T-cell (primary cell): Measurements from ENCODE around the gene TPST2. TPM values are rescaled to one million over a fixed set of nuclear protein-coding genes. Genes with fewer than 3 reads are reported as not detected.

Source experiments
- ATAC-seq, 4 experiments: fragments of 200-7000 bp in 3 of 4; fragments of 150-1000 bp in 1 of 4; cut with Tn5 transposase; replicated peaks in 1 of 4; 1 replicate in 3 of 4; 2 replicates in 1 of 4; pipeline ENCODE4 v1.10.0; 2021; ENCODE audit warnings: moderate library complexity in 3 of 4, mild to moderate bottlenecking in 2 of 4, moderate number of reproducible peaks in 1 of 4
- CTCF ChIA-PET, 2 donors: fragments of 300-600 bp; sonication (Branson Sonifier 250); formaldehyde crosslinking; loops; one replicate each; lab custom pipeline; 2022; ENCODE audit warnings: antibody characterized with exemption in 2 of 2; lab: Charles Lee
- POLR2A ChIA-PET, 2 donors: fragments of 300-600 bp; sonication (Branson Sonifier 250); formaldehyde crosslinking; loops; one replicate each; lab custom pipeline; 2022; ENCODE audit warnings: antibody characterized with exemption in 2 of 2; lab: Charles Lee
- DNase-seq, 35 experiments: peaks; one replicate each; pipeline versions ENCODE4 v3.0.0 to v3.0.0-alpha.2; 2013 to 2023
- H3K27ac ChIP-seq: one replicate; pipeline ENCODE4 v1.5.1; 2013; ENCODE audit warnings: low read length
- H3K27me3 ChIP-seq, 2 experiments: replicated peaks in 1 of 2; 1 replicate in 1 of 2; 2 replicates in 1 of 2; pipeline versions ENCODE4 v1.6.1 to v1.7.0; 2013; ENCODE audit warnings: low read length in 1 of 2, mixed read lengths in 1 of 2; ENCODE audit not compliant: control insufficient read depth in 2 of 2, insufficient read depth in 2 of 2; ENCODE audit errors: extremely low read depth in 1 of 2
- H3K36me3 ChIP-seq, 2 donors: 1 replicate in 1 of 2; 2 replicates in 1 of 2; pipeline versions ENCODE4 v1.6.1 to v1.7.0; 2013; ENCODE audit warnings: low read length in 1 of 2; ENCODE audit not compliant: control insufficient read depth in 2 of 2, insufficient read depth in 1 of 2; ENCODE audit errors: extremely low read depth in 1 of 2
- H3K4me1 ChIP-seq, 2 experiments: 1 replicate in 1 of 2; 2 replicates in 1 of 2; pipeline versions ENCODE4 v1.6.1 to v1.7.0; 2013; ENCODE audit warnings: low read length in 2 of 2, mixed read lengths in 1 of 2; ENCODE audit not compliant: insufficient read depth in 2 of 2, control insufficient read depth in 1 of 2; ENCODE audit errors: extremely low read depth in 1 of 2
- H3K4me3 ChIP-seq, 2 donors: 1 replicate in 1 of 2; 2 replicates in 1 of 2; pipeline versions ENCODE4 v1.5.1 to v1.7.0; 2013; ENCODE audit warnings: mild to moderate bottlenecking in 2 of 2, low read length in 1 of 2, moderate library complexity in 1 of 2; ENCODE audit not compliant: control insufficient read depth in 1 of 2; ENCODE audit errors: extremely low read depth in 1 of 2
- H3K9me3 ChIP-seq: 2 replicates; pipeline ENCODE4 v1.7.0; 2013
- H3K27ac Mint-ChIP-seq, 2 donors: one replicate each; pipeline ENCODE4 v1.8.0; 2020 to 2021; ENCODE audit warnings: mild to moderate bottlenecking in 2 of 2, mixed read lengths in 2 of 2
- H3K27me3 Mint-ChIP-seq, 2 donors: one replicate each; pipeline ENCODE4 v1.8.0; 2021 to 2022; ENCODE audit warnings: mixed read lengths in 2 of 2
- H3K36me3 Mint-ChIP-seq: one replicate; pipeline ENCODE4 v1.8.0; 2021; ENCODE audit warnings: mixed read lengths
- H3K4me1 Mint-ChIP-seq, 3 donors: one replicate each; pipeline ENCODE4 v1.8.0; 2020 to 2022; ENCODE audit warnings: mixed read lengths in 3 of 3, mild to moderate bottlenecking in 1 of 3
- H3K4me3 Mint-ChIP-seq, 3 donors: one replicate each; pipeline ENCODE4 v1.8.0; 2020 to 2022; ENCODE audit warnings: mild to moderate bottlenecking in 3 of 3, mixed read lengths in 3 of 3, moderate library complexity in 3 of 3
- H3K9me3 Mint-ChIP-seq, 3 donors: one replicate each; pipeline ENCODE4 v1.8.0; 2020 to 2022; ENCODE audit warnings: mixed read lengths in 3 of 3
- WGBS: methylation state at CpG from one replicate; pipeline ENCODE4 v1.1.5; 2013; ENCODE audit warnings: missing lambda C conversion rate; ENCODE audit not compliant: insufficient coverage; 5-methylcytosine and 5-hydroxymethylcytosine counted together
- total RNA-seq, 35 experiments: library from RNA in 6 of 35; stranded (reverse) in 6 of 35; fragments of 120-200 nt in 1 of 35; gene quantifications; one replicate each; pipeline versions ENCODE4 v1.2.1 to v1.2.4 and lab custom pipeline; 2013 to 2026

The TPST2 gene
- total RNA-seq, 5 donors from 2014 or later (not counting 1 experiment from before 2014, with no cell fraction given): 30.3 to 42.1 (median 38.0) TPM

DNA sequence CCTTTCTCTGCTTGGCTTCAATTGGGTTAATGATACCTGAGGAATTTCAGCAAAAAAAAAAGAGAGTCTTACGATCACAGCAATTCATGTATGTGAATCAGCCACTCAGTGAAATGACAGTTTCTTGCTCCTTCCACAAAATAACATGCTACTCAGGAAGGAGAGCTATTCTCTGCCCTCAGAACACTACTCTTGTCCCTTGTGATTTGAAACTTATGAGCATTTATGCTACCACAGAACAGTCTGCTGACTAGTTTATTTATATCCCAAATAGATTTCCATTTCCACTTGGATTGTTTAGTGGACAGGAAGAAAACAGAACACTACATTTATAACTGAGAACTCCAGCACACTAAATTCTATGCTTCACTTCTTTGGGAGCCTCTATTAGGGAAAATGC lies 86.2 kb downstream of the TPST2 start:
- no peaks in the 10 kb centered on the region for H3K9me3 ChIP-seq
- peaks cover 19 to 31% (median 24%) of the 10 kb centered on the region in 3 donors for H3K4me1 Mint-ChIP-seq
- H3K4me1 ChIP-seq: peaks cover 5 to 18% of the 10 kb centered on the region in 2 experiments
- POLR2A ChIA-PET: interaction anchor here in 1 of 2 donors (0.6 to 1.2 kb wide), 2 partner anchors 20 to 35 kb away, joined by 3 read pairs; partner anchors contain the start of gene SRRD
- H3K4me3 ChIP-seq: no peak overlapping the region
- peak overlapping the region in 1 of 3 donors; percentile 52 for H3K4me3 Mint-ChIP-seq
- CTCF ChIA-PET: interaction anchor here (0.5 to 2.8 kb wide), 11 partner anchors 9 to 197 kb away, joined by 3 to 17 read pairs (median 4); partner anchors contain the start of genes HPS4 (in 1 of the 2), SRRD (in 1 of the 2) and TFIP11 (in 1 of the 2)
- H3K36me3 ChIP-seq: peaks cover 22 to 98% of the 10 kb centered on the region in 2 donors
- no peaks in the 10 kb centered on the region for H3K27me3 Mint-ChIP-seq
- ATAC-seq (no peak), DNase-seq (no peak)
- H3K27me3 ChIP-seq: no peaks in the 10 kb centered on the region
- H3K9me3 Mint-ChIP-seq: no peaks in the 10 kb centered on the region
- no CpG with 5 or more reads among the region's 1 CpG for WGBS
- peak overlapping the region; percentile 68 to 76 for H3K27ac Mint-ChIP-seq
- peak overlapping the region; percentile 52 for H3K27ac ChIP-seq
- peaks cover 63% of the 10 kb centered on the region for H3K36me3 Mint-ChIP-seq

DNA sequence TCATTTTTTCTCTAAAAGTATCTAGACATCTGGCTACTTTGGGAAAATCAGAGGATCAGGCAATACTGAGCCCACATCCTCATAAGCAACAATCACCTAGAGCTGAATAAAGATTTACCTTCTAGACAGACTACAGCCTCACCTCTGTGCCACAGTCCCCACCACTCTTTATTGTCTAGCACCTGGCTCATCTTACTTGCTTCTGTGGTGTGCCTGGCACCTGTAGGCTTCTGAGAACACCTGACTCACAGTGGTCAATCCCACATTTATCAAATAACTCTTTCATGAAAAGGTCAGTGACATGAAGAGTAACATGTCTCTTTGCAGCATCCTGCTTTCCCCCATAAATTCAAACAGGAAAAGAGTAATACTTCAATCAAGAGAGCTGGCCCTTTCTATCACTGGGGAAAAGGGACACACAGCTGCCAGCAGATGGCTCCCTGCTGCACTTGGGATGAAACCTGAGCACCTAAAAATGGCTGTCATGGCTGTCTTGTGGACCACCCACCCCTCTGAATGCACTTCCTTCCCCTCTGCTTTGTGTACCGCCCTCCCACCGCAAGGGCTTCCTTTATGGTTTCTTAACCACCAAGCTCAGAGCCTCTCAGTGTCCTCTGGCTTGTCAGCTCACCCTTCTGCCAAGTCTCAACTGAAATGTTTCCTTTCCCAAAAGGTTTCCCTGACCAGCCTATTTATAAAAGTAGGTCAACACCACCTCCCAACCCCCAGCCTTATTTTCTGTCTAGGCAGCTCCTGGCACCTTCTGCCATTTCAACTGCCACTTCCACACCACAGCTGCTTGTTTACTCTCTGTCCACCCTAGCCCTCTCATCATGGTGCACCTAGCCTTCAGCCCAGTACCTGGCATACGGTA lies 87.0 kb downstream of the TPST2 start:
- Histone ChIP-seq H3K9me3 (no peaks in the 10 kb centered on the region), H3K36me3 (peaks cover 20 to 94% of the 10 kb centered on the region in 2 donors), H3K27ac (peak overlapping the region; percentile 52), H3K4me1 (peaks cover 5 to 18% of the 10 kb centered on the region in 2 experiments), H3K27me3 (no peaks in the 10 kb centered on the region), H3K4me3 (no peak overlapping the region)
- no peaks in the 10 kb centered on the region for H3K9me3 Mint-ChIP-seq
- ChIA-PET CTCF (interaction anchor here (0.6 to 2.8 kb wide), 11 partner anchors 9 to 197 kb away, joined by 3 to 17 read pairs (median 4); partner anchors contain the start of genes HPS4 (in 1 of the 2), SRRD (in 1 of the 2) and TFIP11 (in 1 of the 2)), POLR2A (interaction anchor here in 1 of 2 donors (0.5 to 1.2 kb wide), 3 partner anchors 19 to 36 kb away, joined by 3 to 8 read pairs (median 3); partner anchors contain the start of gene SRRD)
- peaks cover 18 to 31% (median 24%) of the 10 kb centered on the region in 3 donors for H3K4me1 Mint-ChIP-seq
- WGBS: 4% methylated on average over 3 of the region's 3 CpGs
- peaks cover 61% of the 10 kb centered on the region for H3K36me3 Mint-ChIP-seq
- peak; percentile 76 to 95 (median 92) for ATAC-seq
- peak; percentile 26 to 81 (median 58) for DNase-seq
- peak overlapping the region; percentile 68 to 76 for H3K27ac Mint-ChIP-seq
- peak overlapping the region in 2 of 3 donors; percentile 28 to 52 for H3K4me3 Mint-ChIP-seq
- no peaks in the 10 kb centered on the region for H3K27me3 Mint-ChIP-seq

DNA sequence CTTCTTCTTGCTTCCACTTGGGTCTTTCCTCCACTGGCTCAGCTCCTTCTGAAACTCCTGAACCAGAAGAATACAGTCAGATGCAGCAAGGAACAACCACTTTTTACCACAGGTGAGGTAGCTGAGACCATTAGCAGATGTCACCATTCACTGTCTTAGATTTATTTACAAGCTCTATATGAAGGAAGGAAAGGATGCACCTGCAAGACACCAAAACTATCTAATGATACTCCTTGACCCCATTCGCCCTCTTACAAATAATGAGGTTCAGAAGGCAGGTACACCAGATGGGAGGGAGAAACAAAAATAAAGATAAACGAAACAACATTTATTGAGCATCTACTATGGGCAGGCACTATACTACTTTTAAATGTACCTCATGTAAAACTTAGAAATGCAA lies 87.9 kb downstream of the TPST2 start:
- WGBS: no CpG with 5 or more reads among the region's 2 CpGs
- Mint-ChIP-seq H3K27ac (peak overlapping the region in 1 of 2 donors; percentile 28), H3K9me3 (no peaks in the 10 kb centered on the region), H3K4me1 (peaks cover 18 to 31% (median 24%) of the 10 kb centered on the region in 3 donors), H3K27me3 (no peaks in the 10 kb centered on the region), H3K4me3 (no peak overlapping the region), H3K36me3 (peaks cover 63% of the 10 kb centered on the region)
- no peak overlapping the region for H3K27ac ChIP-seq
- H3K27me3 ChIP-seq: no peaks in the 10 kb centered on the region
- peaks cover 5 to 18% of the 10 kb centered on the region in 2 experiments for H3K4me1 ChIP-seq
- peaks cover 17 to 89% of the 10 kb centered on the region in 2 donors for H3K36me3 ChIP-seq
- no peak overlapping the region for H3K4me3 ChIP-seq
- H3K9me3 ChIP-seq: no peaks in the 10 kb centered on the region
- POLR2A ChIA-PET: interaction anchor here in 1 of 2 donors (0.6 to 0.7 kb wide), 2 partner anchors 11 to 18 kb away, joined by 3 to 7 read pairs; partner anchors contain the start of genes HPS4, SRRD and TFIP11
- CTCF ChIA-PET: interaction anchor here (0.8 to 2.8 kb wide), 7 partner anchors 11 to 171 kb away, joined by 3 to 17 read pairs (median 4); partner anchors contain the start of genes HPS4 (in 1 of the 2) and SRRD (in 1 of the 2)
- DNase-seq: no peak
- ATAC-seq: no peak

DNA sequence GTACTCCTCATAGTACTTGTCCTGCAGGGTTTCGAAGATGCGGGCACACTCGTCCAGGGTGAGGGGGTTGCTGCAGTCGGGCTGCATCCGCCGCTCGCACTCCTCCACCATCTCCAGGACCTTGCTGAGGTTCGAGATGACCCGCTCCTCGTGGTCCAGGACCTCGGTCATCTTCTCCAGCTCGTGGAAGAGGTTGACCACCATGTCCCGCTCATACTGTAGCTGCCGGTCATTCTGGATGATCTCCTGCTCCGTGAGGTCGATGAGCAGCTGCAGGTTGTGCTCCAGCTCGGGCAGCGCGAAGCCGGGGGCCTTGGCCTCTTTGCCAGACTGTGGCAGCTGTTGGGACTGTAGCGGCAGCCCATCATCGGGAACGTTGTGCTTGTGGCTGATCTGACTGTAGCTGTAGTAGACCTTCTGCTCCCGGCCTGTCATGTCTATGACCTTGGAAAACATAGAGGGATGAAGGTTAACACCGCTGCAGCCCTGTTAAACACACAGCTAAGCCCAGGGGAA lies 90.7 kb downstream of the TPST2 start:
- H3K4me3 ChIP-seq: no peak overlapping the region
- Mint-ChIP-seq H3K9me3 (no peaks in the 10 kb centered on the region), H3K27me3 (no peaks in the 10 kb centered on the region), H3K27ac (peak overlapping the region in 1 of 2 donors; percentile 27), H3K4me1 (peaks cover 17 to 24% (median 19%) of the 10 kb centered on the region in 3 donors), H3K4me3 (no peak overlapping the region), H3K36me3 (peaks cover 58% of the 10 kb centered on the region)
- DNase-seq: no peak
- 89% methylated on average over 18 of the region's 25 CpGs for WGBS
- no peaks in the 10 kb centered on the region for H3K27me3 ChIP-seq
- ChIA-PET POLR2A (interaction anchor here in 1 of 2 donors (0.8 kb wide), 1 partner anchor 16 kb away, joined by 4 read pairs; the partner anchor contains the start of genes HPS4 and SRRD), CTCF (no interaction called here)
- peaks cover 5 to 15% of the 10 kb centered on the region in 2 experiments for H3K4me1 ChIP-seq
- peaks cover 13 to 87% of the 10 kb centered on the region in 2 donors for H3K36me3 ChIP-seq
- no peak overlapping the region for H3K27ac ChIP-seq
- no peaks in the 10 kb centered on the region for H3K9me3 ChIP-seq
- no peak for ATAC-seq

DNA sequence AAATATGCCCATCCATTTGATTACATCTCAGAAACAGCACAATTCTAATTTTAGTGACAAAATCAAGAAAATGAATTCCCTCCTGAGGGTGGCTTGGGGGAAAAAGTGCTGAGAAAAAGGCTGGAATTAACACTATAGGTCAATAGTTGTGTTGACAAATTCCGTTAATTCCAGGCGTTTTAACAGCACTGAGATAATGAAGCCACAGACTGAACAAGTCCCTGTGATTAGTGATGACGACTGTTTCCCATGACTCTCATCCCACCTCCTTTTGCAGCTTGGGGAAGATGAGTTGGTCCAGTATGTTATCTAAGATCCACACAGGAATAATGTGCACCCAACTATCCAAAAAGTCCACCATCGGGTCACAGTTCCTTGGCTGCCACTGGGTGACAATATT lies 93.5 kb downstream of the TPST2 start:
- no CpG with 5 or more reads among the region's 4 CpGs for WGBS
- peaks cover 0 to 2% (median 0%) of the 10 kb centered on the region in 3 donors for H3K4me1 Mint-ChIP-seq
- H3K27ac Mint-ChIP-seq: no peak overlapping the region
- peaks cover 16 to 87% of the 10 kb centered on the region in 2 donors for H3K36me3 ChIP-seq
- no peak overlapping the region for H3K4me3 ChIP-seq
- no peaks in the 10 kb centered on the region for H3K4me1 ChIP-seq
- H3K36me3 Mint-ChIP-seq: peaks cover 55% of the 10 kb centered on the region
- H3K27me3 Mint-ChIP-seq: no peaks in the 10 kb centered on the region
- H3K9me3 ChIP-seq: no peaks in the 10 kb centered on the region
- ChIA-PET CTCF (no interaction called here), POLR2A (interaction anchor here in 1 of 2 donors (1.8 kb wide), 1 partner anchor 13 kb away, joined by 5 read pairs; the partner anchor contains the start of genes HPS4 and SRRD)
- no peak overlapping the region for H3K4me3 Mint-ChIP-seq
- H3K27ac ChIP-seq: no peak overlapping the region
- H3K27me3 ChIP-seq: no peaks in the 10 kb centered on the region
- DNase-seq: no peak
- H3K9me3 Mint-ChIP-seq: no peaks in the 10 kb centered on the region
- ATAC-seq: no peak

DNA sequence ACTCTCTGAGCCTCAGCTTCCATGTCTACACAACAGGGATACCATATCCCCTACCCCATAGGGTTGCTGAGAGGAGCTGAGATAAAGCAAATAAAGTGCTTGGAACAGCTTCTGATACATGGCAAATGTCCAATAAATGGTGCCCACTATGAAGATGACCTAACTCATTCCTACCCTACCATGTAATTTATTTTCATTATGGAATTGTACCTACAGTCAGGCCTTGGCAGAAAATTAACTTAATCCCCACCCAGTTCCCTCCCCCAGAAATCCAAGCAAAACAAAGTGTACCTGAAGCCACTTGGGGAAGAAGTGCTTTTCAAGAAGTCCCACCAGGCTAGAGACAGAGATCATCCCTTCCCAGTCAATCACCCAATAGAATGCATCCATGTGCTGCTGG lies 95.4 kb downstream of the TPST2 start:
- no peak overlapping the region for H3K27ac ChIP-seq
- H3K4me1 Mint-ChIP-seq: no peaks in the 10 kb centered on the region
- H3K27me3 Mint-ChIP-seq: no peaks in the 10 kb centered on the region
- H3K4me1 ChIP-seq: no peaks in the 10 kb centered on the region
- ATAC-seq (no peak), DNase-seq (no peak)
- H3K9me3 ChIP-seq: no peaks in the 10 kb centered on the region
- no peak overlapping the region for H3K27ac Mint-ChIP-seq
- H3K36me3 Mint-ChIP-seq: peaks cover 58% of the 10 kb centered on the region
- POLR2A ChIA-PET: no interaction called here
- H3K9me3 Mint-ChIP-seq: no peaks in the 10 kb centered on the region
- H3K4me3 ChIP-seq: no peak overlapping the region
- H3K27me3 ChIP-seq: no peaks in the 10 kb centered on the region
- no peak overlapping the region for H3K4me3 Mint-ChIP-seq
- peaks cover 19 to 89% of the 10 kb centered on the region in 2 donors for H3K36me3 ChIP-seq
- CTCF ChIA-PET: no interaction called here
